KMS-11 (cell line): ENCODE data around the gene COL15A1.

Experiments
- H2AFZ ChIP-seq: fragments of 200-600 bp; sonication (generic); 2 replicates; pipeline ENCODE4 v1.6.1; 2016; ENCODE audit warnings: antibody characterized with exemption, mixed run types, low read depth
- H3K27ac ChIP-seq: fragments of 200-600 bp; sonication (generic); 2 replicates; pipeline ENCODE4 v1.6.1; 2016; ENCODE audit warnings: mild to moderate bottlenecking, mixed run types
- H3K27me3 ChIP-seq: fragments of 200-600 bp; sonication (generic); 2 replicates; pipeline ENCODE4 v1.6.1; 2017; ENCODE audit warnings: mild to moderate bottlenecking, low read depth, mixed run types, moderate library complexity; ENCODE audit not compliant: insufficient read depth
- H3K36me3 ChIP-seq: fragments of 200-600 bp; sonication (generic); 2 replicates; pipeline ENCODE4 v1.6.1; 2017; ENCODE audit warnings: mild to moderate bottlenecking, mixed run types; ENCODE audit not compliant: insufficient read depth
- H3K4me1 ChIP-seq: fragments of 200-600 bp; sonication (generic); 2 replicates; pipeline ENCODE4 v1.6.1; 2016; ENCODE audit warnings: mild to moderate bottlenecking, low read depth, mixed run types; ENCODE audit not compliant: poor library complexity, severe bottlenecking
- H3K4me2 ChIP-seq: fragments of 200-600 bp; sonication (generic); 2 replicates; pipeline ENCODE4 v1.7.0; 2016; ENCODE audit warnings: mild to moderate bottlenecking, mixed run types
- H3K4me3 ChIP-seq: fragments of 200-600 bp; sonication (generic); IDR thresholded peaks from 2 replicates; pipeline ENCODE4 v1.6.1; 2017; ENCODE audit warnings: low read depth, low read length, mixed read lengths; ENCODE audit not compliant: insufficient read depth
- H3K79me2 ChIP-seq: fragments of 200-600 bp; sonication (generic); 2 replicates; pipeline ENCODE4 v1.6.1; 2016; ENCODE audit warnings: low read depth, mixed run types; ENCODE audit not compliant: insufficient read depth
- H3K9ac ChIP-seq: fragments of 200-600 bp; sonication (generic); 2 replicates; pipeline ENCODE4 v1.6.1; 2016; ENCODE audit warnings: mild to moderate bottlenecking, mixed run types
- H4K20me1 ChIP-seq: fragments of 200-600 bp; sonication (generic); 2 replicates; pipeline ENCODE4 v1.6.1; 2016; ENCODE audit warnings: mild to moderate bottlenecking, mixed run types; ENCODE audit not compliant: insufficient read depth
- CTCF ChIP-seq: fragments of 200-600 bp; sonication (generic); conservative IDR thresholded peaks from 2 replicates; pipeline ENCODE4 v1.6.1; 2017; ENCODE audit warnings: low read depth, mild to moderate bottlenecking, antibody characterized with exemption, low read length, moderate library complexity, mixed read lengths

COL15A1 gene

DNA sequence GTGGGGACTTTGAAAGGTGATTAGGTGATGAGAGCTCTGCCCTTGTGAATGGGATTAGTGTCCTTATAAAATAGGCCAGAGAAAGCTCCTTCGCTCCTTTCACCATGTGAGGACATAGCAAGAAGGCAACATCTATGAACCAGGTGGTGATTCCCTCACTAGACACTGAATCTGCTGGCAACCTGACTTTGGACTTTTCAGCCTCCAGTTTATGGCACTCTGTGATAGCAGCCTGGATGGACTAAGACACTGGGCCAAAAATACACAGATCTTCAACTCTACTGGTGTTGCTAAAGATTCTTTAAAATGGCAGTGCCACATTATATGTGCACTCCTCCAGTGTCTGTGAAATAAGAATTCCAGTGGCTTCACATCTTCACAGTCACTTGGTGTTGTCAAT, 41.2 kb upstream of the COL15A1 start:
- no peak overlapping the region for H3K9ac ChIP-seq
- H3K36me3 ChIP-seq: no peaks in the 10 kb centered on the region
- no peak overlapping the region for H3K4me2 ChIP-seq
- no peaks in the 10 kb centered on the region for H4K20me1 ChIP-seq
- H3K27me3 ChIP-seq: no peaks in the 10 kb centered on the region
- no peak overlapping the region for H3K27ac ChIP-seq
- peaks cover 20% of the 10 kb centered on the region for H3K4me1 ChIP-seq
- H3K79me2 ChIP-seq: no peaks in the 10 kb centered on the region
- H2AFZ ChIP-seq: no peak overlapping the region
- no peak for TF ChIP-seq CTCF
- H3K4me3 ChIP-seq: no peak overlapping the region

GRCh38 chr9:98902925-98903324, 40.8 kb upstream of the COL15A1 start:
- Histone ChIP-seq H3K4me2 (no peak overlapping the region), H3K36me3 (no peaks in the 10 kb centered on the region), H3K27ac (no peak overlapping the region), H2AFZ (no peak overlapping the region), H4K20me1 (no peaks in the 10 kb centered on the region), H3K27me3 (no peaks in the 10 kb centered on the region), H3K9ac (no peak overlapping the region), H3K4me1 (peaks cover 20% of the 10 kb centered on the region), H3K4me3 (no peak overlapping the region), H3K79me2 (no peaks in the 10 kb centered on the region)
- TF ChIP-seq CTCF: no peak

DNA sequence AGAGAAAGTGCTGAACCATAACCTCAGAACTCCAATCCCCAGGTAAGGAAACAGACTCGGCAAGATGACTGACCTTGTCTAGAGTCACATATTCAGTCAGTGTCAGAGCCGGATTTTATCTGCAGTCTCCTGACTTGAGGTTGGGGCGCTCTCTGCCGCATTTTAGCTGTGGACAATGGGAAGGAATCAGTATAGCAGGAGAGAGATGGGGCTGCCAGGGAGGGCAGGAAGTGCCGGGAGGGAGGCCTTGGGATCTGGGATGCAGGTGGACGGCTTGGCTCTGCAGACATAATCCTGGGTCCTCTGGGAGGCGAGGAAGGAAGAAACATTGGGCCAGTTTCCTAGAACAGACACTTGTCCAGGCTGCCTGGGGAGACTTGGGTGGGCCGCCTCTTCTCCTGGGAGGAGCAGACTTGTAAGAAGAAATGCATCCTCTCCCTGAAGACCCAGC, 39.7 kb upstream of the COL15A1 start:
- TF ChIP-seq CTCF: no peak
- Histone ChIP-seq H3K4me3 (no peak overlapping the region), H4K20me1 (no peaks in the 10 kb centered on the region), H2AFZ (no peak overlapping the region), H3K9ac (no peak overlapping the region), H3K79me2 (no peaks in the 10 kb centered on the region), H3K36me3 (no peaks in the 10 kb centered on the region), H3K4me2 (no peak overlapping the region), H3K27ac (no peak overlapping the region), H3K27me3 (no peaks in the 10 kb centered on the region), H3K4me1 (peaks cover 14% of the 10 kb centered on the region)

DNA sequence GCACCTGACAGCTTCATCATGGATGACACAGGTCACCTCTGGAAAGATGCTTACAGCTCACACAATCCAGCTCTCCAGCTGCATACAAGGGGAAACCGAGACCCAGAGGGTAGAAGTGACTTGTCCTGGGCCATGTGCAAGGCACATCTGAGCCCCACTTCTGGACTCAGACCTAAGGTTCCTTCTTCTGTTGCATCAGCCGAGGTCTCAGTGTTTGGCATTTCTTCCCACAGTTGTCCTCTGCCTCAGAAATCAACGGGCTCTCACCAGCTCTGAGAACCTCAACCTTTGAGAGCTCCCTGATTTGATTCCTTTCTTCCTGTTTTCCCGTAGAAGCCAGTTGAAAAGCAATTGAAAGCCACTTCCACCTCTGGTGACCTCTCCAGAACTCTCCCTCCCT, 38.7 kb upstream of the COL15A1 start:
- H4K20me1 ChIP-seq: no peaks in the 10 kb centered on the region
- no peak overlapping the region for H3K4me2 ChIP-seq
- no peaks in the 10 kb centered on the region for H3K36me3 ChIP-seq
- no peak for TF ChIP-seq CTCF
- no peaks in the 10 kb centered on the region for H3K79me2 ChIP-seq
- no peak overlapping the region for H3K4me3 ChIP-seq
- no peak overlapping the region for H3K27ac ChIP-seq
- H3K4me1 ChIP-seq: peaks cover 9% of the 10 kb centered on the region
- H3K27me3 ChIP-seq: no peaks in the 10 kb centered on the region
- no peak overlapping the region for H3K9ac ChIP-seq
- no peak overlapping the region for H2AFZ ChIP-seq
